Endodermal cell (in vitro differentiated cells): Measurements from ENCODE around the gene VSIG2. TPM values are rescaled to one million over a fixed set of nuclear protein-coding genes. Genes with fewer than 3 reads are reported as not detected.

Source experiments
- DNase-seq: peaks from one replicate; pipeline ENCODE4 v3.0.0-alpha.2; 2017
- H3K27ac ChIP-seq: 2 replicates; pipeline ENCODE4 v1.5.1; 2013; ENCODE audit warnings: mild to moderate bottlenecking, low read depth, low read length, moderate library complexity
- H3K27me3 ChIP-seq: 2 replicates; pipeline ENCODE4 v1.6.1; 2013; ENCODE audit warnings: mild to moderate bottlenecking, low read length, moderate library complexity; ENCODE audit not compliant: insufficient read depth, control insufficient read depth, poor library complexity, severe bottlenecking
- H3K36me3 ChIP-seq: 2 replicates; pipeline ENCODE4 v1.7.0; 2013; ENCODE audit warnings: mild to moderate bottlenecking, low read length, moderate library complexity; ENCODE audit not compliant: control insufficient read depth, insufficient read depth
- H3K4me1 ChIP-seq: one replicate; pipeline ENCODE4 v1.7.0; 2013; ENCODE audit warnings: low read length; ENCODE audit not compliant: control insufficient read depth, insufficient read depth
- H3K4me3 ChIP-seq: 2 replicates; pipeline ENCODE4 v1.5.1; 2013; ENCODE audit warnings: mild to moderate bottlenecking, low read length, moderate library complexity
- H3K9ac ChIP-seq: 2 replicates; pipeline ENCODE4 v1.6.1; 2013; ENCODE audit warnings: mild to moderate bottlenecking, low read length, moderate library complexity; ENCODE audit not compliant: poor library complexity, severe bottlenecking; ENCODE audit errors: extremely low read depth
- H3K9me3 ChIP-seq: 2 replicates; pipeline ENCODE4 v1.6.1; 2013; ENCODE audit warnings: mild to moderate bottlenecking, low read length, moderate library complexity; ENCODE audit not compliant: control insufficient read depth
- H3K27ac Mint-ChIP-seq: 2 replicates; pipeline ENCODE4 v1.8.0; 2020; ENCODE audit warnings: mixed read lengths
- H3K27me3 Mint-ChIP-seq: 2 replicates; pipeline ENCODE4 v1.8.0; 2021; ENCODE audit warnings: mild to moderate bottlenecking, mixed read lengths; ENCODE audit not compliant: insufficient read depth
- H3K36me3 Mint-ChIP-seq: 2 replicates; pipeline ENCODE4 v1.8.0; 2020; ENCODE audit warnings: low read depth, mixed read lengths
- H3K4me1 Mint-ChIP-seq: 2 replicates; pipeline ENCODE4 v1.8.0; 2020; ENCODE audit warnings: mixed read lengths
- H3K4me3 Mint-ChIP-seq: 2 replicates; pipeline ENCODE4 v1.8.0; 2020; ENCODE audit warnings: mild to moderate bottlenecking, moderate library complexity, mixed read lengths
- H3K9me3 Mint-ChIP-seq: 2 replicates; pipeline ENCODE4 v1.8.0; 2020; ENCODE audit warnings: mild to moderate bottlenecking, mixed read lengths
- WGBS, 2 experiments: methylation state at CpG; one replicate each; pipeline versions ENCODE4 v1.1.5 to v1.1.7; 2013; ENCODE audit warnings: missing lambda C conversion rate in 2 of 2, mixed read lengths in 1 of 2; ENCODE audit not compliant: insufficient coverage in 1 of 2, insufficient read length in 1 of 2; 5-methylcytosine and 5-hydroxymethylcytosine counted together
- total RNA-seq, 2 donors: library from RNA; stranded (reverse); fragmentation: NEBNext Ultra II Directional in 1 of 2; extraction: Animal tissue kit (Norgen Biotek cat#: 25700) in 1 of 2; gene quantifications; 2 replicates in 1 of 2; 3 replicates in 1 of 2; pipeline ENCODE4 v1.2.1, GENCODE V29; 2021
- TF ChIP-seq, protein P1 (sequence below): fragments of 200-600 bp; sonication (generic); conservative IDR thresholded peaks from 2 replicates; pipeline ENCODE4 v1.5.0; 2021; ENCODE audit warnings: antibody characterized with exemption, mild to moderate bottlenecking

Gene VSIG2
- total RNA-seq, 2 donors from 2014 or later: 1.1 to 3.4 TPM

DNA sequence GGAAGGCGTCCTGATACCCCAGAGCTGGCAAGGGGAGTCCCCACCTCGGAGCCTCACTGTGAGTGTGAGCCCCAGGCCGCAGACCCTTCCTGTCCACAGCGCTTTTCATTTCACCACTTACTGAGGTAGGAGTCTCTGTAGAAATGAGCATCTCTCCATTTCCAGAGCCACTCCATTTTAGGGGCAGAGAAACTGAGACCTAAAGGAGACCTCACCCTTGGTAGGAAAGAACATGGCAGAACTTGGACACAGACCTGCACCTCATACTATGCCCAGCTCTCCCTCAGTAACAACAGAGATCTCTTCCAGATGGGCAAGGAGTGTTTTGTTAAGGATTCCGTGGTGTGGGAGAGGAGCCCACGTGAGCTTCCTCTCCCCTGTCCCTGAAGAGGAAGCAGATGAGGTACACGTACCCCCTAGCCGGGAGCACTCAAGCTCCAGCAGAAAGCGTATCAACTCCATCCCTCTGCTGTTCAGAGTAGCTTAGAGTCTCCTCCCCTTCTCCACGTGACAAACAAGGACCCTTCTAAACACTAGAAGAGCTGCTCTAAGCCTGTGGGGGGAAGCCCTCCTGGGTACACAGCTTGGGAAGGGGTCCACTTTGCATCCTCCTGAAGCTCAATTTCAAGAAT, 532 bp upstream of the VSIG2 start:
- H3K27ac ChIP-seq: no peak overlapping the region
- Mint-ChIP-seq H3K36me3 (no peaks in the 10 kb centered on the region), H3K9me3 (no peaks in the 10 kb centered on the region), H3K27ac (no peak overlapping the region), H3K4me1 (peaks cover 22% of the 10 kb centered on the region), H3K27me3 (peaks cover 81% of the 10 kb centered on the region), H3K4me3 (peak overlapping the region; percentile 38)
- no peak overlapping the region for H3K4me3 ChIP-seq
- no peaks in the 10 kb centered on the region for H3K4me1 ChIP-seq
- no peaks in the 10 kb centered on the region for H3K36me3 ChIP-seq
- peaks cover 81% of the 10 kb centered on the region for H3K27me3 ChIP-seq
- no peak overlapping the region for H3K9ac ChIP-seq
- TF ChIP-seq, protein P1, sequence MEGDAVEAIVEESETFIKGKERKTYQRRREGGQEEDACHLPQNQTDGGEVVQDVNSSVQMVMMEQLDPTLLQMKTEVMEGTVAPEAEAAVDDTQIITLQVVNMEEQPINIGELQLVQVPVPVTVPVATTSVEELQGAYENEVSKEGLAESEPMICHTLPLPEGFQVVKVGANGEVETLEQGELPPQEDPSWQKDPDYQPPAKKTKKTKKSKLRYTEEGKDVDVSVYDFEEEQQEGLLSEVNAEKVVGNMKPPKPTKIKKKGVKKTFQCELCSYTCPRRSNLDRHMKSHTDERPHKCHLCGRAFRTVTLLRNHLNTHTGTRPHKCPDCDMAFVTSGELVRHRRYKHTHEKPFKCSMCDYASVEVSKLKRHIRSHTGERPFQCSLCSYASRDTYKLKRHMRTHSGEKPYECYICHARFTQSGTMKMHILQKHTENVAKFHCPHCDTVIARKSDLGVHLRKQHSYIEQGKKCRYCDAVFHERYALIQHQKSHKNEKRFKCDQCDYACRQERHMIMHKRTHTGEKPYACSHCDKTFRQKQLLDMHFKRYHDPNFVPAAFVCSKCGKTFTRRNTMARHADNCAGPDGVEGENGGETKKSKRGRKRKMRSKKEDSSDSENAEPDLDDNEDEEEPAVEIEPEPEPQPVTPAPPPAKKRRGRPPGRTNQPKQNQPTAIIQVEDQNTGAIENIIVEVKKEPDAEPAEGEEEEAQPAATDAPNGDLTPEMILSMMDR: no peak
- peak; percentile 52 for DNase-seq
- H3K9me3 ChIP-seq: no peaks in the 10 kb centered on the region
- WGBS, 2 experiments: 82 to 90% methylated on average over 2 to 10 of the region's 10 CpGs

DNA sequence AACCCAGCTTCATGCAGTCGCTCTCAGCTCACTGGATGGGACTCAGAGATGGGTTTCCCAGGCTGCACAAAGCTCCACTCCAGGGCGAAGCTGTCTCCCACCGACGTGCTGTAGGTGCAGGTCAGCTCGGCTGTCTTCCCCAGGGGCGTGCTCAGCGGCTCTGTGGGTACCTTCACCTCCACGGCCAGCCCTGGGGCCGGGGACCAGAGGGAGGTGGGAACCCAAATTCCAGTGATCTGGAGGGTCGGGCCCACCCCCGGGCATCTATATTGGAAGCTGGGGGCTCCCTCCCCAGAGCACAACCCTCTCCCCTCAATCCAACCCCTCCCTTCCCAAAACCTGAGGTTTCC, 689 bp downstream of the VSIG2 start:
- no peak overlapping the region for H3K9ac ChIP-seq
- H3K9me3 ChIP-seq: no peaks in the 10 kb centered on the region
- Mint-ChIP-seq H3K36me3 (no peaks in the 10 kb centered on the region), H3K27ac (no peak overlapping the region), H3K27me3 (peaks cover 80% of the 10 kb centered on the region), H3K4me3 (peak overlapping the region; percentile 38), H3K9me3 (no peaks in the 10 kb centered on the region), H3K4me1 (peaks cover 26% of the 10 kb centered on the region)
- no peaks in the 10 kb centered on the region for H3K36me3 ChIP-seq
- no peak overlapping the region for H3K4me3 ChIP-seq
- 90 to 100% methylated on average over 5 to 9 of the region's 11 CpGs for WGBS, 2 experiments
- DNase-seq: peak; percentile 52
- H3K4me1 ChIP-seq: no peaks in the 10 kb centered on the region
- H3K27ac ChIP-seq: no peak overlapping the region
- peaks cover 79% of the 10 kb centered on the region for H3K27me3 ChIP-seq
- TF ChIP-seq, protein P1: no peak

DNA sequence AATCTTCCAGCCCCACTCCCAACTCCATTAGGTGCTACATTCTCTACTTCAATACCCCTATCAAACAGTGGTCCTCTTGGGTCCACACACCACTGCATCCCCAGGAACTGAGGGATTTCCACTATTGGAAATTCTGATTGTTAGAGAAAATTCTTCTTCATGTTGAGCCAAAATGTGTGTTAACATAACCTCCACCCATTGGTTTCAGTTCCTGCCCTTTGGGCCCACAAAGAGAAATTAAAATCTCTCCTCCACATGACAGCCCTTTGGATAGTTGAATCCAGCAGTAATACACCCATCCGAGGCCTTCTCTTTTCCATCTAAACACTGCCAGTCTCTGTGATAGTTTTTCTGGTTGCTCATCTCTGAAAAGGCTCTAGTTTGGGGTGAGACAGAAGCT, 2.1 kb downstream of the VSIG2 start:
- DNase-seq: peak; percentile 6
- H3K4me3 ChIP-seq: no peak overlapping the region
- H3K4me1 ChIP-seq: no peaks in the 10 kb centered on the region
- Mint-ChIP-seq H3K9me3 (no peaks in the 10 kb centered on the region), H3K27me3 (peaks cover 85% of the 10 kb centered on the region), H3K4me1 (peaks cover 31% of the 10 kb centered on the region), H3K36me3 (no peaks in the 10 kb centered on the region), H3K4me3 (no peak overlapping the region), H3K27ac (no peak overlapping the region)
- no peak overlapping the region for H3K27ac ChIP-seq
- H3K27me3 ChIP-seq: peaks cover 82% of the 10 kb centered on the region
- WGBS, 2 experiments: 100% methylated on average over 1 of the region's 1 CpG
- H3K9me3 ChIP-seq: no peaks in the 10 kb centered on the region
- TF ChIP-seq, protein P1: no peak
- no peaks in the 10 kb centered on the region for H3K36me3 ChIP-seq
- no peak overlapping the region for H3K9ac ChIP-seq
